GM19395 (cell line): ENCODE results near the gene CSDE1.

Experiments used
- ATAC-seq: cut with Tn5 transposase; IDR thresholded peaks from one replicate; pipeline ENCODE4 v1.9.1; 2021; ENCODE audit warnings: mild to moderate bottlenecking, moderate library complexity; ENCODE audit not compliant: unreplicated experiment

The CSDE1 gene

DNA sequence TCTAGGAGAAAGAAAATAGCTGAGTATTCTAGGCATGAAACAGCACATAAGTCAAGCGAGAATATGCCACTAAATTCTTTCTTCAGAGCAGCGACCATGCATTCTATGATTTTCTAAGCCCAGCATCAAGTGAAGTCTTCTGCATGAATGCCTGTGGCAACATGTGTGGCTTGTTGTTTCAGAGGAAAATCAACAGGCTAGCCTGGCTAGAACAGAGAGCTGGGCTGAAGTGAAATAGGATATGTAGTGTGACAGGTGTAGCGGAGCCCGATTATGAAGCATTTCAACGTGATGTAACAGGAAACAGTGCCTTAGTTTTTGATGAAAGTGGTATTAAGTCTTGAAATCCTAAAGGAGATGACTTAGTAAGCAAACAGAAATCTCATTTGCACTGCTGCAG lies 7.0 kb downstream of the CSDE1 start:
- no peak for ATAC-seq

- ATAC-seq = no peak
Measured at GRCh38 chr1:114749835-114750234, 7.9 kb downstream of the CSDE1 start.

DNA sequence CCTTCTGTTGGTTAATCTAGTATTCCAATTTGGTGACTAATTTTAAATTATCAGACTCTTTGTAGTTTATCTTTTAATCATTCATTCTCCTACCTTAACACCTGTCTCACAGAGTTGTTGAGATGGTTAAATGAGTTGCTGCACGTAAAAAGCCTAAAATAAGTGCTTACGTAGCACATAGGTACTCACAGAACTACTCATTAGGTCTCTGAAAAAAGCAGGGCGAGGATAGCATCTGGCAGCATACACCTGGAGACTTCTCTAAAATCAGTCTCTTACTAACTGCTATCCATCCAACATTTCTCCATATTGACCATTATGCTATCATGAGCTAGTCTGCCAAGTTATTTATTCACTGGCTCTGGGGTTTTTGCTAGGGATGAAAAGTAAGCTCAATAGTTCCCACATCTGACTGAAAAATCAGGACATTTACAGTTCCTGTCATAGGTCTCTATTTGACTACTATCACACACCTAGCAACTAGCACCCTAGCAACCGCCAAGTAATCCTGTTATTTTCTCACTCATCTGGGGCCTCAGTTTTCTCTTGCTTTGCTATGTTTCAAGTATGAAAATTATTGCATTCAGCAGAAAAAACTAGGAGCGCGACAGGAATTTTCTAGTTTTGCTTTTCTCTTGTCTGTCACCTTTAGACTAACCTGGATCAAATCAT lies 11.2 kb downstream of the CSDE1 start:
- ATAC-seq = no peak

DNA sequence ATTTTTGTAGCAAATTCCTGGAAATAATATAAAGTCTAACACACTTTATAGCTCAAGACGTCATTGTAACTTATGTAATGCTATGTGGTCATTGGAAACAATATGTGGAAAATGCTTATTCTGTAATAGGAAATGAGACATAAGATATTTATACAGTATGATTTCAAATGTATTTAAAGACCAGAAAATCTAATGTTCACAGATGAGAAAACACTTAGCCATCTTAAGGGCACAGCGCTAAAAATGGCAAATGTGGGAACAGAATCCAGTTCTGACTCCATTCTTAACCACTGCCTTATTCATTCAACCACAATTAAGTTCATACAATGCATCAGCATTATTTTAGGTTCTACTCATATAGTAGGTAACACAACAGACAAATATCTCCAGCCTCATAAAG lies 12.5 kb downstream of the CSDE1 start:
- no peak for ATAC-seq

DNA sequence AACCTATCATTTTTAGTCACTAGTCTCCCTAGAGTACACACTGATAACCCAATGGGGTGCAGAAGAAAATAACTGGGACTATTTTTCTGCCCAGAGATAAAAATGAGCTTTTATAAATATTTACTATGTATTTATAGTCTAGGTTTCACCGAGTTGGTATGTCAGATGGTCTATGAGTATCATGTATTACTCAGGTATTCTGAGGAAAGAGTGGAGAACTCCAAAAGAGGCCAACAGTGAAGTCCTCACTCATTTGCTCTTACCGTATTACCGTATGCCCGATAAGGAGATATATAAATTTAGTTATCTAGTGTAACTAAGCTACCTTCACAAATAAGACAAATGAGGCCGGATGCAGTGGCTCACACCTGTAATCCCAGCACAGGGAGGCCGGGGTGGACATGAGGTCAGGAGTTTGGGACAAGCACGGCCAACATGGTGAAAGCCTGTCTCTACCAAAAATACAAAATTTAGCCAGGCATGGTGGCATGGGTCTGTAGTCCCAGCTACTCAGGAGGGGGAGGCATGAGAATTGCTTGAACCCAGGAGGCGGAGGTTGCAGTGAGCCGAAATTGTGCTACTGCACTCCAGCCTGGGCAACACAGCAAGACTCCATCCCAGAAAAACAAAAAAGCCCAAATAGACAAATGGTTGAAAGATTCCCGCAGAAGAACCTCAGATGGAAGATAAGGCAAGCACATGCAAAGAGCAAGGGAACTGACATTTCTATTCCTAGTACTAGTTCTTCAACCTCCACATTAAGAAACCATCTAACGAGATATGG lies 15.6 kb downstream of the CSDE1 start:
- no peak for ATAC-seq

DNA sequence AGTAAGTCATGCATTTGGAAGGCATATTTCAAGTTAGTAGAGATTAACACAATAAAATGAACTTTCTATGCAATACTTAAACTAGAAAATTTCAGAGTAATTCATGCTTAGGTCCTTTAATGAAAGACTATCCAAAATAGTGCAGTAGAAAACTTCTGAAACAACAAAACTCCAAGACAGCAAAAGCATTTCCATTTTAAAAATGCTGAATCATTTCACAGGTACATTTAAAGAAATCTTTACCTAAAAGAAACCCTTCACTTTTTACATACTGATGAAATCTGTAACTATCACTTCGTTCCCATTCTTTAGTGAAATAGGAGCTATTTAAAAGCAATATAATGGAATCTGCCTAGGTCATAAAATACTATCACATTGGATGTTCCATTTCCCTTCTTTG lies 17.5 kb downstream of the CSDE1 start:
- no peak for ATAC-seq

GRCh38 chr1:114737314-114737849 lies 20.4 kb downstream of the CSDE1 start:
- ATAC-seq = no peak

DNA sequence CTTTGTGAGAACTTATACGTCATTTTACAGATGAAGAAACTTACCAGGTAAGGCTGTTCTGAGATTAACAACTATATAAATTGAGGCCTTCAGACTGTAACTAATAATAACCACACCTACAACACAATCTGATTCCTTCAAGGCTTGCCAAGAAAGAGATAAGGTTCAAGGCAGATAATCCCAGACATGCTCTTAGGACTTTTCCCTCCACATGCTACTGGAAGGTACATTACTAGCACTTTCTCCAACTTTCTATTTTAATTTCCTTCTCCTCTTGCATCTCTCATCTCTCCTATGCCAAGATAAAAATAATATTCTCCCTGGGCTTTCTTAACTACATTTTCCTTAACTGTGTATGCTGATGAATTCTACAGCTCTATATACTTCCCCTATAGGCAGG lies 22.3 kb downstream of the CSDE1 start:
- no peak for ATAC-seq

GRCh38 chr1:114729782-114730181 lies 28.0 kb downstream of the CSDE1 start:
- ATAC-seq = no peak

GRCh38 chr1:114728553-114728952 lies 29.2 kb downstream of the CSDE1 start:
- no peak for ATAC-seq

GRCh38 chr1:114725230-114725629 lies 32.6 kb downstream of the CSDE1 start:
- ATAC-seq = no peak

DNA sequence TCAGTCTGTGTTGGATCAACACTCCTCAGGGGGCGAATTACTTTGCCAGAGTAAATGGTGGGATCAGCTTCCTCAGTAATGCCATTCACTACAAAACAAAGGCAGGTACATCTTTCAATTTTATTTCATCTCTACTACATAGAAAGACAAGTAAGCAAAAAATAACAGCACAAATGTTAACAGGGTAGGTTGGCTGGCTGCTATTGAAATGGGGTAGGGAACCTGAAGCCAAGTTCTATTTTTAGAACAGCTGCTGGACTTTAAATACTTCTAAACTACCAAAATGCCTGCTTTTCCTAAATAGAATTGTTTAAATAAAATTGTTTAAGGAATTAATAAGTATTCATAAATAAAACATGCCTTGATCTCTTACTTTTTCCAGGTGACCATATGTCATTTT lies 33.9 kb downstream of the CSDE1 start:
- no peak for ATAC-seq

- no peak for ATAC-seq
Measured at GRCh38 chr1:114723457-114723856, 34.3 kb downstream of the CSDE1 start.

DNA sequence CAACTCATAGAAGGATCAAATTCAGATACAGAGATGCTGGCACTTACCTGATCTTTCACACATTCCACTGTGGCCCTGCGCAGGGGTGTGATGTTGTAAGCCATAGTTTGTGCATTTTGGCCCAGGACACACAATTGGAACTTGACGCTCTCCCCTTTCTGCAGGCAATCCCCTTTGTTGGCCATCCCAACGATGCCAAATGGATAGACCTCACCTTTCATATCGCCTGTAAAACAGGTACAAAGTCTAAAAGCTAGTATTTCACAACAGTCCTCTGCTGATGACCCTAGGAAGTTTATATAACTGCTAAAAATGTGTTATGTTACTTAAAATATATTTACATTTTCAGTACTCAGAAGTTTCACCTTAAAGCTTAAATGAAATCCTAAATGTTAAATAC lies 37.3 kb downstream of the CSDE1 start:
- ATAC-seq = no peak

GRCh38 chr1:114719424-114719787 lies 38.4 kb downstream of the CSDE1 start:
- no peak for ATAC-seq

DNA sequence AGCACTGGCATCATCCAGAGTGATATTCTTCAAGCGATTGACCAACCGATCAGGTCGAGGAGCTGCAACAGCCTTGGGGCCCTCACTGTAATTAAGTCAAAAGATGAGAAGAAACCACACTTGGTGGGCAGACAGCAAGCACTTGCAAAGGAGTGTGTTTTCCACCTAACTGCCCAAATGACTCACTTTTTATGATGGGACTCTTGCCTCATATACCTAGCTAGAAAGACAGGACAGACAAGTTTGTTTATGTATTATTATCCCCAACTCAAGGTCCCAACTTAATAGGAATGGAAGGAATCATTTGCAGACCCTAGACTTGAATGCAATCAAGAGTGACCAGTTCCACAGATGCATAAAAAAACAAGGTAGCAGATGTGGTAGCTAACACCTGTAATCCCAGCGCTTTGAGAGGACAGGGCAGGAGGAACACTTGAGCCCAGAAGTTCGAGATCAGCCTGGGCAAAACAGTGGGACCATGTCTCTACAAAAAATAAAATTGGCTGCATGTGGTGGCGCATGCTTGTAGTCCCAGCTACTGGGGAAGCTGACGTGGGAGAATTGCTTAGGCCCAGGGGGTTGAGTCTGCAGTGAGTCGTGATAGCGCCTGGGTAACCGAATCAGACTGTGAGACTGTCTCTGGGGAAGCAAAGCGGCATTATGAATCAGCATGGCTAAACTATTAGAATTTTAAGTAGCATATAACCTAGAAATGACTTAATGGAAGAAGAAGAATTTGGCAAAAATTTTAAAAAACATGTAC lies 38.9 kb downstream of the CSDE1 start:
- no peak for ATAC-seq

- peak; percentile 95 for ATAC-seq
Measured at GRCh38 chr1:114716304-114717170, 41.2 kb downstream of the CSDE1 start, which contains the start of gene NRAS. TSS of gene NRAS (minus strand) at chr1:114716771. CDS start at chr1:114716160, 611 bp downstream.

DNA sequence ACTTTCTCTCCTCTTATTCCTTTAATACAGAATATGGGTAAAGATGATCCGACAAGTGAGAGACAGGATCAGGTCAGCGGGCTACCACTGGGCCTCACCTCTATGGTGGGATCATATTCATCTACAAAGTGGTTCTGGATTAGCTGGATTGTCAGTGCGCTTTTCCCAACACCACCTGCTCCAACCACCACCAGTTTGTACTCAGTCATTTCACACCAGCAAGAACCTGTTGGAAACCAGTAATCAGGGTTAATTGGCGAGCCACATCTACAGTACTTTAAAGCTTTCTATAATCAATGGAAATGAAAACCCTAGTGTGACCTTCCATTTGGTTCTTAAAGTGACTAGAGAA lies 41.9 kb downstream of the CSDE1 start:
- no peak for ATAC-seq

DNA sequence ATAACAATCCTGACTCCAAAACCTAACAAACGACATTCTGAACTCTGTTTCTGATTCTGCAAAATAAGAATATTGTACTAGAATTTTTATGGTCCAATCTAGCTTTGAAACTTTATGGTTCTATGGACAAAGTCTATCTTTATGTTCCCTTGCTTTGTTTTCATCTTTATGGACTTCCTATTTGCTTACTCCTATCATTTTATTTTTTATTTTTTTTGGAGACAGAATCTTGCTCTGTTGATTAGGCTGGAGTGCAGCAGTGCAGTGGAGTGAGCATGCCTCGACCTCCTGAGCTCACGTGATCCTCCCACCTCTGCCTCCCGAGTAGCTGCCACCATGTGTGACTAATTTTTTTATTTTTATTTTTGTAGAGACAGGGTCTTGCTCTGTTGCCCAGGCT lies 44.8 kb downstream of the CSDE1 start:
- no peak for ATAC-seq

- no peak for ATAC-seq
Measured at GRCh38 chr1:114710360-114710759, 47.4 kb downstream of the CSDE1 start.

DNA sequence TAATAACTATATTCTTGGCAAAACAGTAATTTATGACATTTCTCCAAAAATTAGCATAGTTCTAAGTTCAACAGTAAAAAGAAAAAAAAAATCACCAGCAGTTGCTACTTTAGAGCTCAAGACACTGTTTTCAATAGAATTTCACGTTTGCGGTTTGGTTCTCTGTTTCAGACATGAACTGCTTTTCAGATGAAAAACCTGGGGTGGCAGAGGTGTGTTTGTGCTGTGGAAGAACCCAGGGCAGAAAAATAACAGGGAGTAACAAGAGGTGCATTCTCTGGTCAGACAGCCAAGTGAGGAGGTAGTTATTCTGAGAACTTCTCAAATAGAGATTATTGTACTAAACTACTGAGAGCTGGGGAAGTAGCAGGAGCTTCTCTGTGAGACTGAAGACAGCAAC lies 50.2 kb downstream of the CSDE1 start:
- no peak for ATAC-seq
